ENCODE data around the gene SYT13.

GRCh38 chr11:45226901-45227300, 59.2 kb downstream of the SYT13 start:
- TF ChIP-seq POLR2AphosphoS5 (IDR thresholded peaks at IDR 0.05) = no peak
- TF ChIP-seq POLR2A (IDR thresholded peaks at IDR 0.05) = no peak

Measured in upper lobe of left lung (tissue), 4 donors.